GM06990 (cell line): Measurements from ENCODE around the gene ERCC6.

Source experiments
- DNase-seq: peaks from one replicate; pipeline ENCODE4 v3.0.0-alpha.2; 2011; ENCODE audit not compliant: insufficient read length; ENCODE audit errors: extremely low read depth
- H3K27me3 ChIP-seq: replicated peaks from 2 replicates; pipeline ENCODE4 v1.6.0; 2011; ENCODE audit warnings: low read length; ENCODE audit not compliant: control insufficient read depth, insufficient read depth
- H3K36me3 ChIP-seq: 2 replicates; pipeline ENCODE4 v1.5.1; 2011; ENCODE audit warnings: low read length; ENCODE audit not compliant: control insufficient read depth, insufficient read depth
- H3K4me3 ChIP-seq: replicated peaks from 2 replicates; pipeline ENCODE4 v1.5.1; 2011; ENCODE audit warnings: low read depth, mild to moderate bottlenecking, control low read depth, low read length
- CTCF ChIP-seq: IDR thresholded peaks from 2 replicates; pipeline ENCODE4 v1.5.1; 2011; ENCODE audit warnings: low read length, control low read depth, mild to moderate bottlenecking, inconsistent platforms; ENCODE audit not compliant: insufficient read depth, poor library complexity, severe bottlenecking

Gene ERCC6

GRCh38 chr10:49508654-49509053 lies 30.3 kb downstream of the ERCC6 start:
- no peaks in the 10 kb centered on the region; the same call in 1 of the 2 replicates for H3K36me3 ChIP-seq
- H3K4me3 ChIP-seq, result no peak overlapping the region
- TF ChIP-seq CTCF, result no peak
- no peak for DNase-seq
- no peaks in the 10 kb centered on the region for H3K27me3 ChIP-seq

- no peak for TF ChIP-seq CTCF
- no peak for DNase-seq
- Histone ChIP-seq H3K36me3 (no peaks in the 10 kb centered on the region; the same call in 1 of the 2 replicates), H3K27me3 (no peaks in the 10 kb centered on the region), H3K4me3 (no peak overlapping the region)
Measured at GRCh38 chr10:49508249-49508648, 30.7 kb downstream of the ERCC6 start.

- H3K36me3 ChIP-seq, result no peaks in the 10 kb centered on the region; the same call in 1 of the 2 replicates
Measured at GRCh38 chr10:49505589-49505988, 33.3 kb downstream of the ERCC6 start.

GRCh38 chr10:49505076-49505475 lies 33.8 kb downstream of the ERCC6 start:
- no peaks in the 10 kb centered on the region for H3K27me3 ChIP-seq
- H3K36me3 ChIP-seq, result no peaks in the 10 kb centered on the region
- no peak for TF ChIP-seq CTCF
- no peak for DNase-seq
- H3K4me3 ChIP-seq, result no peak overlapping the region

More at GRCh38 chr10:49505589-49505988, 33.3 kb downstream of the ERCC6 start:
- TF ChIP-seq CTCF, result no peak
- no peak for DNase-seq
- H3K27me3 ChIP-seq, result no peaks in the 10 kb centered on the region
- H3K4me3 ChIP-seq, result no peak overlapping the region

GRCh38 chr10:49504528-49504927 lies 34.4 kb downstream of the ERCC6 start:
- no peak for DNase-seq
- TF ChIP-seq CTCF, result no peak
- Histone ChIP-seq H3K36me3 (no peaks in the 10 kb centered on the region), H3K4me3 (no peak overlapping the region), H3K27me3 (no peaks in the 10 kb centered on the region)

- Histone ChIP-seq H3K36me3 (no peaks in the 10 kb centered on the region), H3K4me3 (no peak overlapping the region), H3K27me3 (no peaks in the 10 kb centered on the region)
- no peak for TF ChIP-seq CTCF
- DNase-seq, result no peak
Measured at GRCh38 chr10:49502358-49502757, 36.6 kb downstream of the ERCC6 start.
